WTC11 (cell line): Measurements from ENCODE around the gene FARP2. TPM values are rescaled to one million over a fixed set of nuclear protein-coding genes. Genes with fewer than 3 reads are reported as not detected.
A peak's percentile ranks its signal among the peaks of the same experiment; 100 is the strongest.

Source experiments
- ATAC-seq: fragments of 200-7000 bp; cut with Tn5 transposase; 2 replicates; pipeline ENCODE4 v1.10.0; 2021; ENCODE audit warnings: mild to moderate bottlenecking, moderate library complexity
- CTCF ChIA-PET: fragments of 300-600 bp; sonication (Branson Sonifier 250); formaldehyde crosslinking; loops from one replicate; lab custom pipeline; 2021; ENCODE audit warnings: antibody characterized with exemption; lab: Charles Lee
- POLR2A ChIA-PET: fragments of 350-600 bp; sonication (Branson Sonifier 250); formaldehyde crosslinking; loops from one replicate; lab custom pipeline; 2021; ENCODE audit warnings: antibody characterized with exemption; lab: Charles Lee
- DNase-seq: peaks from one replicate; pipeline ENCODE4 v3.0.0; 2021; ENCODE audit warnings: low spot score
- H3K27ac Mint-ChIP-seq: 2 replicates; pipeline ENCODE4 v1.8.0; 2021; ENCODE audit warnings: mixed read lengths
- H3K27me3 Mint-ChIP-seq: 2 replicates; pipeline ENCODE4 v1.8.0; 2021; ENCODE audit warnings: low read depth, mild to moderate bottlenecking, moderate library complexity, mixed read lengths
- H3K36me3 Mint-ChIP-seq: 2 replicates; pipeline ENCODE4 v1.8.0; 2021; ENCODE audit warnings: mixed read lengths
- H3K4me1 Mint-ChIP-seq: 2 replicates; pipeline ENCODE4 v1.8.0; 2022; ENCODE audit warnings: mixed read lengths
- H3K4me3 Mint-ChIP-seq: 2 replicates; pipeline ENCODE4 v1.8.0; 2021; ENCODE audit warnings: mild to moderate bottlenecking, moderate library complexity, mixed read lengths
- H3K9me3 Mint-ChIP-seq: 2 replicates; pipeline ENCODE4 v1.8.0; 2021; ENCODE audit warnings: mixed read lengths
- ATF6 ChIP-seq: sonication (generic); formaldehyde crosslinking; IDR thresholded peaks from 2 replicates; pipeline ENCODE4 v1.8.1; 2023; ENCODE audit warnings: mild to moderate bottlenecking, missing genetic modification reagents
- CBFB ChIP-seq: sonication (generic); formaldehyde crosslinking; IDR thresholded peaks from 2 replicates; pipeline ENCODE4 v1.8.1; 2022; ENCODE audit warnings: mild to moderate bottlenecking, low read depth, missing genetic modification reagents
- CREB1 ChIP-seq: sonication (generic); formaldehyde crosslinking; IDR thresholded peaks from 2 replicates; pipeline ENCODE4 v1.8.0; 2023; ENCODE audit warnings: mild to moderate bottlenecking, missing genetic modification reagents
- CREM ChIP-seq: sonication (generic); formaldehyde crosslinking; IDR thresholded peaks from 2 replicates; pipeline ENCODE4 v1.8.1; 2022; ENCODE audit warnings: mild to moderate bottlenecking, missing genetic modification reagents, moderate library complexity
- CTCF ChIP-seq: fragments of 200-600 bp; IDR thresholded peaks from 2 replicates; pipeline ENCODE4 v1.8.0; 2022; ENCODE audit warnings: antibody characterized with exemption
- ELF4 ChIP-seq: sonication (generic); formaldehyde crosslinking; IDR thresholded peaks from 2 replicates; pipeline ENCODE4 v1.8.1; 2022; ENCODE audit warnings: low read depth, mild to moderate bottlenecking, moderate library complexity, missing genetic modification reagents
- FOXJ3 ChIP-seq: sonication (generic); formaldehyde crosslinking; IDR thresholded peaks from 2 replicates; pipeline ENCODE4 v1.9.0; 2021; ENCODE audit warnings: missing genetic modification reagents, mild to moderate bottlenecking, borderline replicate concordance
- HMGXB4 ChIP-seq: sonication (generic); formaldehyde crosslinking; IDR thresholded peaks from 2 replicates; pipeline ENCODE4 v1.8.1; 2023; ENCODE audit warnings: mild to moderate bottlenecking, moderate library complexity, missing genetic modification reagents
- JAZF1 ChIP-seq: fragments of 250-450 bp; sonication (Bioruptor Pico); IDR thresholded peaks from 2 replicates; pipeline ENCODE4 v1.9.0; 2021; ENCODE audit warnings: moderate library complexity, mild to moderate bottlenecking, inconsistent platforms
- KAT7 ChIP-seq: sonication (generic); formaldehyde crosslinking; IDR thresholded peaks from 2 replicates; pipeline ENCODE4 v1.8.1; 2023; ENCODE audit warnings: missing genetic modification reagents, mild to moderate bottlenecking, borderline replicate concordance
- MAX ChIP-seq: sonication (generic); formaldehyde crosslinking; IDR thresholded peaks from 2 replicates; pipeline ENCODE4 v1.8.0; 2022; ENCODE audit warnings: mild to moderate bottlenecking, missing genetic modification reagents
- MLX ChIP-seq: sonication (generic); formaldehyde crosslinking; IDR thresholded peaks from 2 replicates; pipeline ENCODE4 v1.8.1; 2023; ENCODE audit warnings: mild to moderate bottlenecking, missing genetic modification reagents, moderate library complexity
- NFATC4 ChIP-seq: fragments of 250-450 bp; sonication (Bioruptor Pico); IDR thresholded peaks from 2 replicates; pipeline ENCODE4 v1.9.0; 2021; ENCODE audit warnings: mild to moderate bottlenecking
- NR3C1 ChIP-seq: sonication (generic); formaldehyde crosslinking; conservative IDR thresholded peaks from 2 replicates; pipeline ENCODE4 v1.8.1; 2023; ENCODE audit warnings: low read depth, mild to moderate bottlenecking, missing genetic modification reagents
- RELA ChIP-seq: sonication (generic); formaldehyde crosslinking; IDR thresholded peaks from 2 replicates; pipeline ENCODE4 v1.8.1; 2022; ENCODE audit warnings: missing genetic modification reagents, mild to moderate bottlenecking, borderline replicate concordance
- SOX15 ChIP-seq: fragments of 250-450 bp; sonication (Bioruptor Pico); IDR thresholded peaks from 2 replicates; pipeline ENCODE4 v1.9.0; 2021; ENCODE audit warnings: mild to moderate bottlenecking
- TCF7 ChIP-seq: sonication (generic); formaldehyde crosslinking; IDR thresholded peaks from 2 replicates; pipeline ENCODE4 v1.8.0; 2022; ENCODE audit warnings: mild to moderate bottlenecking, low read depth, missing genetic modification reagents, moderate library complexity
- TEAD1 ChIP-seq: sonication (generic); formaldehyde crosslinking; IDR thresholded peaks from 2 replicates; pipeline ENCODE4 v1.8.0; 2022; ENCODE audit warnings: mild to moderate bottlenecking, missing genetic modification reagents
- ZBTB21 ChIP-seq: sonication (generic); formaldehyde crosslinking; IDR thresholded peaks from 2 replicates; pipeline ENCODE4 v1.8.1; 2023; ENCODE audit warnings: mild to moderate bottlenecking, missing genetic modification reagents, borderline replicate concordance
- ZNF219 ChIP-seq: sonication (generic); formaldehyde crosslinking; IDR thresholded peaks from 2 replicates; pipeline ENCODE4 v1.8.0; 2023; ENCODE audit warnings: missing genetic modification reagents, mild to moderate bottlenecking, borderline replicate concordance
- ZNF281 ChIP-seq: sonication (generic); formaldehyde crosslinking; IDR thresholded peaks from 2 replicates; pipeline ENCODE4 v1.8.0; 2023; ENCODE audit warnings: mild to moderate bottlenecking, missing genetic modification reagents
- ZNF671 ChIP-seq: fragments of 250-450 bp; sonication (Bioruptor Pico); IDR thresholded peaks from 2 replicates; pipeline ENCODE4 v1.8.0; 2021; ENCODE audit warnings: mild to moderate bottlenecking
- total RNA-seq: library from RNA; stranded (reverse); gene quantifications from 3 replicates; pipeline ENCODE4 v1.2.3, GENCODE V29; 2021

FARP2 gene
- total RNA-seq, 1 experiment from 2014 or later: 37.8 TPM

GRCh38 chr2:241309684-241310117 is 46.4 kb upstream of the FARP2 start (continued):
- no peak for TF ChIP-seq ZNF281 (CRISPR knock-in tag)
- no peak for TF ChIP-seq SOX15 (CRISPR knock-in tag)
- no peak for TF ChIP-seq MLX
- TF ChIP-seq RELA (CRISPR knock-in tag): no peak
- TF ChIP-seq MAX (CRISPR knock-in tag): no peak

- no peak overlapping the region for H3K4me3 Mint-ChIP-seq
- TF ChIP-seq HMGXB4 (CRISPR knock-in tag): no peak
- no peak for TF ChIP-seq CREB1 (CRISPR knock-in tag)
- TF ChIP-seq CREM (CRISPR knock-in tag): no peak
- no peak for TF ChIP-seq MLX
- TF ChIP-seq NR3C1 (CRISPR knock-in tag): no peak
- TF ChIP-seq ATF6 (CRISPR knock-in tag): no peak
- no peak for TF ChIP-seq CBFB (CRISPR knock-in tag)
- TF ChIP-seq ZNF281 (CRISPR knock-in tag): no peak
- TF ChIP-seq ELF4 (CRISPR knock-in tag): no peak
- no peak for TF ChIP-seq CTCF
- no peak for TF ChIP-seq FOXJ3
- no peak for TF ChIP-seq TCF7 (CRISPR knock-in tag)
- no peak for TF ChIP-seq NFATC4 (CRISPR knock-in tag)
- TF ChIP-seq TEAD1 (CRISPR knock-in tag): no peak
- no peak for TF ChIP-seq ZBTB21
- TF ChIP-seq JAZF1: no peak
- no peak for TF ChIP-seq ZNF671 (CRISPR knock-in tag)
- no peak for TF ChIP-seq KAT7 (CRISPR knock-in tag)
- TF ChIP-seq ZNF219: no peak
Measured at GRCh38 chr2:241310917-241311566, 45.0 kb upstream of the FARP2 start.

More at GRCh38 chr2:241310917-241311566, 45.0 kb upstream of the FARP2 start:
- Mint-ChIP-seq H3K9me3 (no peaks in the 10 kb centered on the region), H3K36me3 (no peaks in the 10 kb centered on the region), H3K27me3 (no peaks in the 10 kb centered on the region), H3K27ac (peak overlapping the region; percentile 39), H3K4me1 (peaks cover 59% of the 10 kb centered on the region)
- DNase-seq (no peak), ATAC-seq (no peak)
- POLR2A ChIA-PET: no interaction called here
- CTCF ChIA-PET: no interaction called here
